Gastrocnemius medialis (tissue), 4 donors: Measurements from ENCODE around the gene SCAI. TPM values are rescaled to one million over a fixed set of nuclear protein-coding genes. Genes with fewer than 3 reads are reported as not detected.
"Not testable (repeated sequence)": the region's sequence is repeated elsewhere in the genome, so short reads cannot be mapped to it uniquely, and the experiment has no call there.

Source experiments
- ATAC-seq, 2 donors: fragments of 150-250 bp; one replicate each; pipeline ENCODE4 v1.9.1; 2016
- DNase-seq, 2 donors: peaks; one replicate each; pipeline ENCODE4 v3.0.0-alpha.2; 2019
- H3K27ac ChIP-seq, 4 donors: fragments of 200-600 bp; sonication (generic); 1 replicate in 1 of 4; 2 replicates in 3 of 4; pipeline ENCODE4 v1.5.1; 2016 to 2018; ENCODE audit warnings: mild to moderate bottlenecking in 2 of 4, moderate library complexity in 1 of 4
- H3K27me3 ChIP-seq, 3 donors: fragments of 200-600 bp; sonication (generic) in 2 of 3; 1 replicate in 1 of 3; 2 replicates in 2 of 3; pipeline versions ENCODE4 v1.5.1 to v1.6.0; 2016 to 2019; ENCODE audit warnings: mild to moderate bottlenecking in 1 of 3, moderate library complexity in 1 of 3
- H3K36me3 ChIP-seq, 2 donors: fragments of 200-600 bp; sonication (generic) in 1 of 2; one replicate each; pipeline ENCODE4 v1.5.1; 2017 to 2018
- H3K4me1 ChIP-seq, 2 donors: fragments of 200-600 bp; sonication (generic) in 1 of 2; one replicate each; pipeline ENCODE4 v1.5.1; 2016 to 2017; ENCODE audit warnings: mild to moderate bottlenecking in 2 of 2
- H3K4me3 ChIP-seq, 4 donors: fragments of 200-600 bp; sonication (generic) in 3 of 4; 1 replicate in 1 of 4; 2 replicates in 3 of 4; pipeline ENCODE4 v1.5.1; 2016 to 2019; ENCODE audit warnings: mild to moderate bottlenecking in 2 of 4
- H3K9me3 ChIP-seq, 3 donors: fragments of 200-600 bp; sonication (generic) in 2 of 3; 1 replicate in 1 of 3; 2 replicates in 2 of 3; pipeline ENCODE4 v1.5.1; 2016 to 2019
- CTCF ChIP-seq, 5 experiments: fragments of 450-650 bp in 3 of 5; fragments of 200-600 bp in 2 of 5; sonication (generic) in 2 of 5; IDR thresholded peaks in 4 of 5; conservative IDR thresholded peaks in 1 of 5; 1 replicate in 4 of 5; 2 replicates in 1 of 5; pipeline ENCODE4 v1.5.1; 2016 to 2019; ENCODE audit warnings: antibody characterized with exemption in 5 of 5, mild to moderate bottlenecking in 3 of 5, moderate library complexity in 3 of 5
- POLR2A ChIP-seq, 2 donors: fragments of 450-650 bp; IDR thresholded peaks; one replicate each; pipeline ENCODE4 v1.6.1; 2017; ENCODE audit warnings: antibody characterized with exemption in 2 of 2, mild to moderate bottlenecking in 2 of 2, moderate library complexity in 2 of 2
- in situ Hi-C, 4 donors: fragments of 200-750 bp; cut with MboI; loops; one replicate each; pipeline versions ENCODE4 v1.15.0 to v1.8.0; 2017; ENCODE audit warnings: low sequenced_read_pairs in 4 of 4
- intact Hi-C: fragments of 100-400 bp; cut with DNase I; formaldehyde crosslinking; loops from one replicate; pipeline ENCODE4 v1.15.1; 2023; ENCODE audit warnings: low total_unique reads
- total RNA-seq, 4 donors: library from RNA; depleted of rRNA; stranded (reverse); fragments of >200 nt; gene quantifications; one replicate each; pipeline versions ENCODE4 v1.1.0 to v1.2.3, GENCODE V29; 2016

Gene SCAI
- total RNA-seq, 4 donors from 2014 or later = 1.1 to 4.7 (median 3.4) TPM

- no peak overlapping the region for H3K27ac ChIP-seq
- H3K9me3 ChIP-seq = no peaks in the 10 kb centered on the region
- intact Hi-C loops = loop anchor here (1.0 kb wide), 1 partner anchor 37 kb away; no protein-coding TSS in a partner anchor
- ATAC-seq = no peak
- no peak for DNase-seq
- no peaks in the 10 kb centered on the region for H3K27me3 ChIP-seq
- no peak overlapping the region for H3K4me3 ChIP-seq
- H3K4me1 ChIP-seq = peaks cover 0 to 3% of the 10 kb centered on the region in 2 donors
- H3K36me3 ChIP-seq = no peaks in the 10 kb centered on the region
- in situ Hi-C loops = no loop called here
- no peak for TF ChIP-seq POLR2A (IDR thresholded peaks at IDR 0.05)
- no peak for TF ChIP-seq CTCF (IDR thresholded peaks at IDR 0.05 in 4 of 5, conservative IDR thresholded peaks at IDR 0.05 in 1 of 5)
These were observed 178.7 kb downstream of the SCAI start for GRCh38 chr9:124964604-124965003.

- no peaks in the 10 kb centered on the region for H3K9me3 ChIP-seq
- H3K4me1 ChIP-seq = no peaks in the 10 kb centered on the region
- H3K4me3 ChIP-seq = no peak overlapping the region
- no peak for DNase-seq
- no peak for ATAC-seq
- H3K36me3 ChIP-seq = no peaks in the 10 kb centered on the region
- no peaks in the 10 kb centered on the region for H3K27me3 ChIP-seq
- in situ Hi-C loops (no loop called here), intact Hi-C loops (loop anchor here (1.0 kb wide), 1 partner anchor 37 kb away; no protein-coding TSS in a partner anchor)
- no peak overlapping the region for H3K27ac ChIP-seq
- TF ChIP-seq POLR2A (IDR thresholded peaks at IDR 0.05) (no peak), CTCF (IDR thresholded peaks at IDR 0.05 in 4 of 5, conservative IDR thresholded peaks at IDR 0.05 in 1 of 5) (no peak)
These were observed 179.3 kb downstream of the SCAI start for GRCh38 chr9:124964056-124964455.

- Histone ChIP-seq H3K4me1 (no peaks in the 10 kb centered on the region), H3K4me3 (no peak overlapping the region), H3K27me3 (no peaks in the 10 kb centered on the region), H3K36me3 (no peaks in the 10 kb centered on the region), H3K27ac (no peak overlapping the region), H3K9me3 (no peaks in the 10 kb centered on the region)
- intact Hi-C loops (no loop called here), in situ Hi-C loops (no loop called here)
- no peak for TF ChIP-seq CTCF (IDR thresholded peaks at IDR 0.05 in 4 of 5, conservative IDR thresholded peaks at IDR 0.05 in 1 of 5)
- TF ChIP-seq POLR2A (IDR thresholded peaks at IDR 0.05) = no peak
- no peak for ATAC-seq
- no peak for DNase-seq
These were observed 182.9 kb downstream of the SCAI start for GRCh38 chr9:124960409-124960752.

GRCh38 chr9:124959671-124960408 lies 183.5 kb downstream of the SCAI start:
- intact Hi-C loops, H3K9me3 ChIP-seq, in situ Hi-C loops: not testable (repeated sequence)

GRCh38 chr9:124954255-124954654 lies 189.1 kb downstream of the SCAI start:
- TF ChIP-seq CTCF (IDR thresholded peaks at IDR 0.05 in 4 of 5, conservative IDR thresholded peaks at IDR 0.05 in 1 of 5) = no peak
- TF ChIP-seq POLR2A (IDR thresholded peaks at IDR 0.05) = no peak
- Histone ChIP-seq H3K4me1 (no peaks in the 10 kb centered on the region), H3K27me3 (no peaks in the 10 kb centered on the region), H3K4me3 (no peak overlapping the region), H3K27ac (no peak overlapping the region), H3K9me3 (no peaks in the 10 kb centered on the region), H3K36me3 (peaks cover 0 to 5% of the 10 kb centered on the region in 2 donors)
- intact Hi-C loops (no loop called here), in situ Hi-C loops (no loop called here)
- ATAC-seq (no peak), DNase-seq (no peak)

More at GRCh38 chr9:124959671-124960408, 183.5 kb downstream of the SCAI start:
- not testable (repeated sequence) for DNase-seq, H3K27me3 ChIP-seq, H3K4me3 ChIP-seq, H3K27ac ChIP-seq, H3K4me1 ChIP-seq, H3K36me3 ChIP-seq, ATAC-seq
